Testis (tissue), 2 donors: Measurements from ENCODE around the gene CBFA2T2.

Experiments used
- POLR2A ChIP-seq: fragments of 450-650 bp; IDR thresholded peaks from one replicate; pipeline ENCODE4 v1.6.1; 2017; ENCODE audit warnings: antibody characterized with exemption, mild to moderate bottlenecking, moderate library complexity
- TF ChIP-seq, protein P1 (sequence below), 3 experiments: fragments of 450-650 bp in 2 of 3; fragments of 200-600 bp in 1 of 3; sonication (generic) in 1 of 3; IDR thresholded peaks; one replicate each; pipeline ENCODE4 v1.5.1; 2016 to 2019; ENCODE audit warnings: antibody characterized with exemption in 3 of 3, mild to moderate bottlenecking in 2 of 3, moderate library complexity in 1 of 3

DNA sequence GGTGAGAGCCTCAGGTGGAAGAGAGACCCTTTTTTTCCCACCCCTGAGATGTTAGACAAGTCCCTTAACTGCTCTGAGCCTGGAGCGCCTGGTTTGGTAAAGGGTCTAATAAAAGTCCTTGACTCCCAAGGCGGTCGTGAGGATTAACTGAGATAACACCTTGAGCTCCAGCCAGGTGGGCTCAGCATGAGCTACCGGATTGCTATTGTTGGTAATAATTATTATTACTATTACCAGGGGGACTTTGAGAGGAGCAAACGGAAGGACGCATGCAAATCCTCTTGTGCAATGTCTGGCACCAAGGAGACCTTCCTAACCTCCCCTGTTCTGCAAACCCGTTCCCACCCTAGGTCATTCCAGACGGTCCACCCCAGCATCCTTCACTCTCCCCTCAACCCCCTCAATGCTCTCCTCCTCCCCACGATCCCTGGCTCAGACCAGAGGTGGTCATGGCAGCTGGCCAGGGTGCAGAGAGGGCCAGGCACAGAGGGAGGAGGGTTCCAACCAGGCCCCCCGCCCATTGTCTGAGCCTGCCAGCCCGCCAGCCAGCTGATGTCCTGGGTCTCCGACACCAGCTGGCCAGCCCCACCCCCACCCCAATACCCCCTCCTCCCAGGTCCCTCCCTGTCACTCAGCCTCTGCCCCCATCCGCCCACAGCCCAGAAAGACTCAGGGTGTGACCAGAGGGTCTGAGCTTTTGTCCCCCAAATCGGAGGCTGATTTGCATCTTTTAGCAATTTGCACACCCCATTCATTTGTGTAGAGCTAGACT lies 14.3 kb upstream of the CBFA2T2 start:
- no peak for TF ChIP-seq POLR2A
- TF ChIP-seq, protein P1, sequence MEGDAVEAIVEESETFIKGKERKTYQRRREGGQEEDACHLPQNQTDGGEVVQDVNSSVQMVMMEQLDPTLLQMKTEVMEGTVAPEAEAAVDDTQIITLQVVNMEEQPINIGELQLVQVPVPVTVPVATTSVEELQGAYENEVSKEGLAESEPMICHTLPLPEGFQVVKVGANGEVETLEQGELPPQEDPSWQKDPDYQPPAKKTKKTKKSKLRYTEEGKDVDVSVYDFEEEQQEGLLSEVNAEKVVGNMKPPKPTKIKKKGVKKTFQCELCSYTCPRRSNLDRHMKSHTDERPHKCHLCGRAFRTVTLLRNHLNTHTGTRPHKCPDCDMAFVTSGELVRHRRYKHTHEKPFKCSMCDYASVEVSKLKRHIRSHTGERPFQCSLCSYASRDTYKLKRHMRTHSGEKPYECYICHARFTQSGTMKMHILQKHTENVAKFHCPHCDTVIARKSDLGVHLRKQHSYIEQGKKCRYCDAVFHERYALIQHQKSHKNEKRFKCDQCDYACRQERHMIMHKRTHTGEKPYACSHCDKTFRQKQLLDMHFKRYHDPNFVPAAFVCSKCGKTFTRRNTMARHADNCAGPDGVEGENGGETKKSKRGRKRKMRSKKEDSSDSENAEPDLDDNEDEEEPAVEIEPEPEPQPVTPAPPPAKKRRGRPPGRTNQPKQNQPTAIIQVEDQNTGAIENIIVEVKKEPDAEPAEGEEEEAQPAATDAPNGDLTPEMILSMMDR (IDR thresholded peaks at IDR 0.05), result no peak
